Endometrial microvascular endothelial cells (primary cell): Measurements from ENCODE around the gene CABP4. TPM values are rescaled to one million over a fixed set of nuclear protein-coding genes. Genes with fewer than 3 reads are reported as not detected.
"Not testable (repeated sequence)": the region's sequence is repeated elsewhere in the genome, so short reads cannot be mapped to it uniquely, and the experiment has no call there.

ENCODE experiments used
- in situ Hi-C: cut with HindIII; loops from 2 replicates; pipeline ENCODE4 v1.10.0; 2017; ENCODE audit warnings: low sequenced_read_pairs, low pct_unique_long_range_greater_than_20kb; ENCODE audit errors: inconsistent ontology term
- total RNA-seq: library from RNA; depleted of rRNA; stranded (reverse); fragments of >200 nt; gene quantifications from one replicate; pipeline ENCODE4 v1.2.3, GENCODE V29; 2015; ENCODE audit errors: inconsistent ontology term

CABP4 gene
- total RNA-seq, 1 donor from 2014 or later, result 2.0 TPM

DNA sequence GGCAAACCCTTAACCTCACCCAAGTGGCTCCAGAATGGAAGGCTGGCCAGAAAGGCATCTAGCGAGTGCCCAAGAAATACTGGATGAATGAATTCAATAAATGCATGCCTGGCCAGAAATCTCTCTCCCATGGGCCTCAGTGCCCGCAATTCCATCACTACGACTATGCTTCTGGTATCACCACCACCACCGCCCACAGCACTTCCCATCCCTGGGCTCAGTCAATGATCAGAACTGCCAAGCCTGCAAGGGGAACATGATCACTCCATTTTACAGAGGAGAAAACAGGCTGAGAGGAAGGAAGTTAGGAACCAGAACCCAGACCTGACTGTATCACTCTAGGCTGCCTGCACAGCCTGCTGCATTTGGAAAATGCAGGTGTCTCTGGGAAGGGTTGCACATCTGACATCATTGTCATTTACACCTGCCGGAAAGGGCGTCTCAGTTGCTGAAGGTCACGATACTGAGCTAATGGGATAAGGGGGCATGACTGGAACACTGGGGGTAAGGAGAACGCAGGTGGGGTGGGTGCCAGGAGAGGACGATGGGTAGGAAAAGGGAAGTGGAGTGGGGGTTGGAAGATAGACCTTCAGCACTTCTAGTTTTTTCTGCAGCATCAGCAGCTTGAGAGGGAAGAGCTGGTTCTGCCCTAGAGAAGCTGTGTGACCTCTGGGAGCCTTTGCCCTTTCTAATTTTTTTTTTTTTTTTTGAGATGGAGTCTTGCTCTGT lies 5.9 kb upstream of the CABP4 start:
- in situ Hi-C loops, result no loop called here

DNA sequence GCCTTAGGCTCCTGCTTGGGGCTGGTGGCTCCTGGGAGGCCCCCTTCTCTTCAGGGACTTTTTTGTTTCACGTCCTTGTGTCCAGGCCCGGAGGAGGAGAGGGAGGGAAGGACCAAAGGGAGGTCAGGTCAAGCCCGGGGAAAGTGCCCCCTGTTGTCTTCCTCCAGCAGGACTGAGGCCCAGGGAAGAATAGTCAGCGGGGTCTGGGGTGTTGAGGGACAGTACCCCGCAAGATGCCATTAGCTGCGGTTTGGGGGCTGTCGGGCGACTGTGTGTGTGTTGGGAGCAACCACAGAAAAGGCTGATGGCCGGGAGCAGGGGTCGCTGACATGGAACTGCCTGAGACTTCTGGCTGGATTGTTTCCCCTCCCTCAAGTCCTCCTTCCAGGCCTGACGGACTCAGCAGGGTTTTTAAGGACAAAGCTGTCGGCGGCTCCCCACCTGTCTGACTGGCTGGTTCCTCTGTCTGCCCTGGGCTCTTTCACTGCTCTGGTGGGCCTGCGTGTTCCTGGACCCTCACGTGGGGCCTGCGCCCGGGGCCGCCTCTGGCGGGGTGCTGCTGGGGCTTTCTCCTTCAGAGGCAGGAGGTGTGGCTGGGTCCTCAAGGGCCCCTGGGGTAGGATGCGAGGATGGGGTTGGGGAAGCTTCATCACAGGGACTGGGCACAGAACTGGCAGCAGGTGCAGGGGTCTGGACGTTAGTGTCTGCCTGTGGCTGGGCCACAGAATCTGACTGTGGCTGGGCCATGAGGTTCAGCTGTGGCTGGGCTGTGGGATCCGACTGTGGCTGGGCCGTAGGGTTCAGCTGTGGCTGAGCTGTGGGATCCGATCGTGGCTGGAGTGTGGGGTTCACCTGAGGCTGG lies 4.1 kb upstream of the CABP4 start:
- in situ Hi-C loops, result no loop called here

DNA sequence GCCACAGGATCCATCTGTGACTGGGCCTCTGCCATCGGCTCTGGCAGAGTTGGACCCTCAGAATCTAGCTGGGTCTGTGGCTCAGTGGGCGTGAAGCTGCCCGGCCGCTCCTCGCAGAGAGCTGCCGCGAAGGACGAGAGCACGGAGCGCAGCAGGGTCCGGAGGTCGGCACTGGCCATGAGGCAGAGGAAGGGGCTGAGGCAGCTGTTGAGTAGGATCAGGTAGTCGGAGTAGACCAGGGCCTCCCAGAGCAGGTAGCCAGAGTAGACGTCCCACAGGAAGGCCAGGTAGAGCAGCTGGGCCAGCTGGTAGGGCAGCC lies 3.5 kb upstream of the CABP4 start:
- in situ Hi-C loops, result no loop called here

DNA sequence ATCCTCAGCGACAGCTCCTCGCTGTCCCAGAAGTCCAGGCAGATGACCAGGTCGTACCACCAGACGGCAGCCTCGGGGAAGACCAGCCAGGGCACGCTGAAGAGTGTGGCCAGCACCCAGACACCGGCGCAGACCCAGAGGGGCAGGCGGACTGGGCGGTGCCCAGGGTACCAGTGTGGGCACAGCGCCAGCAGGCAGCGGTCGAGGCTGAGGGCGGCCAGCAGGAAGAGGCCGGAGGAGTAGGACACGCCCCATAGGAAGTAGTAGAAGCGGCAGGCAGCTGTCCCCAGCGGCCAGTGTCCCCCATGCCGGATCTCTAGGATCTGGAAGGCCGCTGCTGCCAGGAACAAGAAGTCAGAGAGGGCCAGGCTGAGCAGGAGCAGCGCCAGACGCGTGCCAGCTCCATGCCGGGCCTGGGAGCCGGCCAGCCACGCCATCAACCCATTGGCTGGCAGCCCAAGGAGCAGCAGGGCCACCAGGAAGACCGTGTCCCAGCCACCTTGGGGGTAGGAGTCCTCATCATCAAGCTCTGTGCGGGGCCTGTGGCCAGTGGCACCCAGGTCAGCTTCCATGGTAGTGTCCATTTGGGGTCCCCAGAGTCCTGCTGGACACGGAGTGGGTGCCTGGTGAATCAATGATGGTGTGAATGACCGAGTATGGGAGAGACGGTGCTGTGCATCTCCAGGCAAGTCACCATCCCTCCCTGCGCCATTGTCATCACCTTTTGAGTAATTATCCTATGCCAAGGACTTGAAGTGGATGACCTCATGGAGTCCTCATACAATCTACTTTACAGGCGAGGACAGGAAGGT lies 2.8 kb upstream of the CABP4 start, which contains the start of gene GPR152:
TSS of gene GPR152 (minus strand) at position 589 of the 812 bp plus-strand sequence. CDS start at position 584, 5 bp downstream.
- in situ Hi-C loops, result no loop called here

DNA sequence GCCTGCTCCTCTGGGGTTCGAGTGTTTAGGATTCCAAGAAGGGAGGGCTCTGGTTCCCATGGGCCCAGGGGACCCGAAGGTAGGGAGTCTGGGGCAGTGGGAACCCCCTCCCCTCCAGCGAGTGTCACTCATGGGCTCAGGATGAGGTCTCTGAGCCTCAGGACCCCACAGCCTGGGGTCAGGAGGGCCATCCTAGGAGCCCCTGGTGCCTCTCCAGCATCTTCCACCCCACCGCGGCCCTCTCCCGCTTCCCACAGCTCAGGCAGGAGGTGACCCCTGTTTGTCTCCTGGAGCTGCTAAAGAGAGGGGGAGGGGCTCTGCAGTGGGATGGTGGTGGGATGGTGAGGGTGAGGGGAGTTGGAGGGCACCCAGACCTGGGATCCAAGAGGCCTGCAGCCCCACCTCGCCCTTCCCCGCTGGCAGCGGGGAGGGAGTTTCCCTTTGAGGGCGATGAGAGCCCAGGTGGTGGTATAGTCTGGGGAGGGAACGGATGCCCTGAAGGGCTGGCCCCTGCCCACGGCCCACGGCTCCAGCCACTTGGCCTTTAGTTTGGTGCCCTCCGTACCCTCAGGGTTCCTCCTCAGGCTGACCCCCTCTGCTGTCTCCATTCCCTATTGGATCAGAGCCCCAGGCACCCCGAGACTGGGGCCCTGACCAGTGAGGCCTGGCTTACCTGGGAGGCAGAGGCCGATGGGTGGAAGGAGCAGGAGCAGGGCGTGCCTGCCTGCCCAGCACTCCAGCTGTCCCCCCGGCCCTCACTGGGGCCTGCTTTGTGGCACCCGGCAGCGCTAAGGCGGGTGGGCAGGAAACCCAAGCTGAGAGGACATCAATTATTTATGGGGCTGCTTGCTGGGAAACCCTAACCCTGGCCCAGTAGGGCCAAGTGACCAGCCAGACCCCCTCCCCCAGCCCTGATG lies 1.1 kb upstream of the CABP4 start:
- in situ Hi-C loops, result no loop called here

DNA sequence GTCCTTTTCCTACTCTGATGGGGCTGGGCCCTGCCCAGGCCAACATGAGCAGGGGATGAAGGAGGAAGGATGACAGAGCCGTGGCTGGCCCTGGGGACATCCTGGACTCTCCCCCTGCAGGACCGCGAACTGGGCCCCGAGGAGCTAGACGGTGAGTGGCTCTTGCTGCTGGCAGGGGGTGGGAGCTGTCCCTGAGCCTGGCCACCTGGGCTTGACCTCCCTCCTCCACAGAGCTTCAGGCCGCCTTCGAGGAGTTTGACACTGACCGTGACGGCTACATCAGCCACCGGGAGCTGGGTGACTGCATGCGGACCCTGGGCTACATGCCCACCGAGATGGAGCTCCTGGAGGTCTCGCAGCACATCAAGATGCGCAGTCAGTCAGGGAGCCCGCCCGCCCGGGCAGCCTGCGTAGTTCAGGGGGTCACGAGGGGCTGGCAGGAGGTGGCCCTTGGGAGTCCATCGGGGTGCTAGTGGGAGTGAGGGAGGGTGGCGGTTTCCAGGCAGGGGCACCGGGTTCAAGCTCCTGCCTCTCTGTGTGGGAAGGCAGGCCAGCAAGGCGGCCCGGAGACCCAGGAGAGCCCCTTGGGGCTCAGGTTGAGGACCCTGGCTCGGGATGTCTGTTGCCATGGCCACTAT lies 1.0 kb downstream of the CABP4 start:
- in situ Hi-C loops, result no loop called here

DNA sequence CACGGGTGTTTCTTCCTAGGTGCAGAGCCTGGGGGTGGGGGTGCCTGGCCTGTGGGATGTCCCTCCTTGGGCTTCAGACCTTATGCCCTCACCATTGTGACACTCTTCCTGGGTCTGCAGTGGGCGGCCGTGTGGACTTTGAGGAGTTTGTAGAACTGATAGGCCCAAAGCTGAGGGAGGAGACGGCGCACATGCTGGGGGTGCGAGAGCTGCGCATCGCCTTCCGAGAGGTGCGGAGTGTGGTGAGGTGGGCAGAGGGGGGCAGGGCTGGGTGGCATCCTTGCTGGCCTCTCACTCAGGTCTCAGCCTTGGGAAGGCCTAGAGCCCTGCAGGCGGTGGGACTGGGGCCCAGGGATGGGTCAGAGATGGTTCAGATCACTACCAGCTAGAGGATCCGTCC lies 2.3 kb downstream of the CABP4 start:
- in situ Hi-C loops, result no loop called here

DNA sequence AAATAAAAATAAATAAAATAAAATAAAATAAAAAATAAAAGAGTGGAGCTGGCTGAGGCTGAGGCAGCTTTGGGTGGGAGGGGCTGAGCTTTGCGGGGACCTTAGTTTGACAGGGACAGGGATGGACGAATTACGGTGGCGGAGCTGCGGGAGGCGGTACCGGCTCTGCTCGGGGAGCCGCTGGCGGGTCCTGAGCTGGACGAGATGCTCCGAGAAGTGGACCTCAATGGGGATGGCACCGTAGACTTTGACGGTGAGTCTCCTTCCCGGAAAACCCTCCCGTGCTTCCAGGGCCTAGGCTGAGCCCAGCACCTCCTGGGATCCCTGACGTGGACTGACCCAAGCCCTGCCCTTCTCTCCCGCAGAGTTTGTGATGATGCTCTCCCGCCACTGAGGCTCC lies 3.1 kb downstream of the CABP4 start:
- in situ Hi-C loops, result no loop called here

DNA sequence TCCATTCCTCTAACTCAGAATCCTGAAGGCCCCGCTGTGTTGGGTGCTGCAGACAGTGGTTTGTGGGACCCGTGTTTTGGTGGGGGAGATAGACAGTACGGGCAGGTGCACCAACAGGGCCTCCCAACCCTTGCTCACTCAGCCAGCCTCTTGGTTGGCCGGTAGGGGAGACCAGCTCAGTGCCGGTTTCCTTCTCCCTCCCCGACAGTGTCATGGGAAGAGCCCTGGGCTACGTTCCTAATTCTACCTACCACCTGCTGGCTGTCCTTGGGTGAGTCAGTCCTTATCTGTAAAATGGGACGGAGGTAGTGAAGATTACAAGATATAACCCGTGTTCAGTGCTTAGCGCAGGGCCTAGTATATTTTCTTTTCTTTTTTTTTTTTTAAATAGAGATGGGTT lies 8.0 kb downstream of the CABP4 start:
- in situ Hi-C loops, result no loop called here

DNA sequence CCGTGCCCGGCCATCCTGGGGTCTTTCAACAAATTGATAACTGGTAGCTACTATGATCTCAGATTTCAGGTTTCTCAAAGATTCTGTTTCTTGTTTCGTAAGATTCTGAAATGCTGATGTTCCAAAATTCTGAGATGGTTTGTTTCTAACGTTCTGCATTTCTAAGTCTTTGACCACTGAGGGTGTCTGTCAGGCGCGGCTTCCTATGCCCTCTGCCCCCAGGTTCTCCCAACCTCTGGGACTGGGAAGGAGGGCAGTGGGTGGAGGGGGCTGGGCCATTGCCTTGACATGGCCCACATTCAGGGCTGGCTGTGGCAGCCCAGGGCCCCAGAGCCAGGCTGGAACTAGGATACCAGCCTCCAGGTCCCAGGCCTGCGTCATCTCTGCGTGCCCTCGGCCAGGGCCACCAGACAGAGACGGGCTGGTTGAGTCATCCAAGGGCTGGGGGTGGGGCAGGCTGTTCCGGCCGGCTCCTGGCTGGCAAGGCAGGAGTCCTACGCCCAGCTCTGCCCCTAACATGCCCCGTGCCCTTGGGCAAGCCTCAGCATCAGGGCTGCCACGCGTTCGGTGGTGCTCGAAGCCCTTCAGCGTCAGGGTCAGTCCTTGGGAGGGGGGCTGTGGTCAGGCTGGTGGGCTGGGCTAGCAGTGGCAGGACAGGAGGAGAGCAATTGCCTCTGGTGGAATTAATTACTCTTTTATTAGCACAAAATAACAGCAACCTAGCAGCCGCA lies 8.7 kb downstream of the CABP4 start:
- in situ Hi-C loops, result no loop called here

DNA sequence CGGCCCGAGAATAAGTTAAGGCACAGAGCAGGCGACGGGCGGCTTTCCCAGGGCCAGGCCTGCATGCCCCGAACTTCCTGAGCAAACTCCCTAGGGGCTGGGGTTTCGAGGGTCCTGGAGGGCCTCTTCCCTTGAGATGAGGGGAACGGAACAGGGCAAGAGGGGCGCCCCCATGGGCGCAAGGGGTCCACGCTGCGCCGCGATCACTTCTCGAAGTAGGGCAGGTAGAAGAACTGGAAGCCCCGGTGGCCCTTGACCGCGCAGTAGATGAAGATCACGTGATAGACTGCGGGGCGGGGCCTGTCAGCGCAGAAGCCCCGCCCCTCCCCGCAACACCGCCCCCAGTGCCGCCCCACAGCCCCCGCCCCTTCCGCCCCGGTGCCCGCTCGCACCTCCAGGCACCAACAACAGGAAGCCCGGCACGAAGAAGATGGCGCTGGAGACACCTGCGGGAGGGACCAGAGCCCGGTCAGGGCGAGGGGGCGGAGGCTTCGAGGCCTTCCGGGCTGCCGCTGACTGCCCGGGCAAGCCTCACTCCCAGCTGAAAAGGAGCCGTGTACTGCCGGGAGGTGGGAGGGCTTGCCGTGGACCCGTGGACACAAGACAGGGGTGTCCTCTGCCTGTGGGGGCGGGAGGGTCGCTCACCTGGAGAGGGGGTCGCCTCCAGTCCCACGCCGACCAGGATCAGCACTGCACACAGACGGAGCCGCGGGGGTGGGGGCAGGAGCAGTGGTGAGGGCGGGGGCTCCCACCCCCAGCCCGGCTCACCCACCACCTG lies 9.4 kb downstream of the CABP4 start:
- in situ Hi-C loops, result no loop called here

DNA sequence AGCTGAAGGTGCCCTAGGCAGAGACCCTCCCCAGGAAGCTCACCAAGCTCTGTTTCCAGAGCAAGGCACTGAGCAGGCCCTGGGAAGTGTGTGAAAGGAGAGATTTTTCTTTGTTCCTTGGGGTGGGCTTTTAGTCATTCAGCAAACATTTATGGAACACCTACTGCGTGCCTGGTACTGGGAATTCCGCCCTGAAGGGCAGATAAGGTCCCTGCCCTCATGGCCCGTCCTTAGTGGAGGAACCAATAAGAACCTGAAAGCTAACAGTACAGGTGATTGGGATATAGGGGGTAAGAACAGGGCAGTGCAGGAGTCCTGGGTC lies 10.0 kb downstream of the CABP4 start:
- in situ Hi-C loops, result no loop called here

DNA sequence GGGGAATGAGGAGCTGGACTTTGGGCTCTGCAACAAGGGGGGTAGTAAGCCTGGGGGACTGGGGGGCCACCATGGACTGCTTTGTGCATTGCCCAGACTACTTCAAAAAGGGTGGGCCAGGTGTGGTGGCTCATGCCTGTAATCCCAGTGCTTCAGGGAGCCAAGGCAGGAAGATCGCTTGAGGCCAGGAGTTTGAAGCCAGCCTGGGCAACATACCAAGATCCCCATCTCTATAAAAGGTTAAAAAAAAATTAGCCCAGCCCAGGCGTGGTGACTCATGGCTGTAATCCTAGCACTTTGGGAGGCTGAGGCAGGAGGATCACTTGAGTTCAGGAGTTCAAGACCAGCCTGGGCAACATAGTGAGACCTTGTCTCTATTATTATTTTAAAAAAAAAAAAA lies 10.4 kb downstream of the CABP4 start:
- in situ Hi-C loops, result not testable (repeated sequence)

DNA sequence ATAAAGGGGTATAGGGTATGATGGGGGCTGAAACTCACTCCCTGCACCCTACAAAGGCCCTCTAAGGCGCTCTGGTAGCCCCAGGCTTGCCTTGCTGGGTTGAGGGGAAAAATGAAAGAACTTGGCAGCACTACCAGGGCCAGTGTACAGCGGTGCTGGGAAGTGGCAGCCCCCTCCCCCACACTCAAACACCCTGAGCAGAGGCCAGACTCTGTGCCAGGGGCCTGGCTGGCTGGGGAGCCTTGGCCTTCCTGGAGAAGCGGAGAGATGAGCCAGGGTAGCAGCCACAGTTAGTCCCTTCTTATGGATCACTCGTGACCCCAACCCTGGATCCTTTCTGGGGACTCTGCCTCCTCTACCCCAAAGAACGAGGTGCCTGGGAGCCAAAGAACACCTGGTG lies 11.2 kb downstream of the CABP4 start:
- in situ Hi-C loops, result no loop called here

DNA sequence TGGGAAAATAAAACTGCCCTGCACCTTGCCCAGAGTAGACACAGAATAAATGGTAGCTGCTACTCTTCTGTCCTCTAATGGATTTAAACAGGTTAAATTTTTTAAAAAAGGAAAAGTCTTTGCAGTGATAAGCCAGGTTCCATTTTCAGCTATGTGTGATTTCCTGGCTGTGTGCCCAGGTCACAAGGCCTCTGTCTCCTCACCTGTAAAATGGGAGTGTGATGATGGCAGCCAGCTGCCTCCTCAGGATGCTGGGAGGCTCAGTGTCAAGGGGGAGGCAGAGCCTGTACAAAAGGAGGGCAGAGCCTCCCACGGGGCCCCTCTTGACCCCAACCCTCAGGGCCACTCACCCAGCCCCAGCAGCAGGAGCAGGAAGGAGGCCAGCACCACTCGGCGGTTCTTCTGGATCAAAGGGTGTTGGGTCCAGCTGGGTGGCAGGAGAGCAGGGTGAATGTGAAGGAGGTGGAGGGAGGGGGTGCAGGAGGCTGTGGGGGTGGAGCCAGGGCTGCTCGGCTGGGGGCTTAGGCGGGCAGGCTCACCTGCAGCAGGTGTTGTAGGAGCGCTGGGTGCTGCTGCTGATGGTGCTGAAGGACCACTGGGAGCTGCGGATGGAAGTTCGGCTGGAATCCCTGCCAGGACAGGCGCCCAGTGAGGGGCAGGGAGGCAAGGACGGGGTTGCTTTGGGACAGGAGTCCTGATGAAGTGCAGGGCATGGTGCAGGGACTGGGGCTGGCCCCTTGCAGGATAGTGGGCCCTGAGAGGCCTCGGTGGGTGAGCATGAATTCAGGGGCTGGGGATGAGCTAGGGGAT lies 12.0 kb downstream of the CABP4 start:
- in situ Hi-C loops, result no loop called here

DNA sequence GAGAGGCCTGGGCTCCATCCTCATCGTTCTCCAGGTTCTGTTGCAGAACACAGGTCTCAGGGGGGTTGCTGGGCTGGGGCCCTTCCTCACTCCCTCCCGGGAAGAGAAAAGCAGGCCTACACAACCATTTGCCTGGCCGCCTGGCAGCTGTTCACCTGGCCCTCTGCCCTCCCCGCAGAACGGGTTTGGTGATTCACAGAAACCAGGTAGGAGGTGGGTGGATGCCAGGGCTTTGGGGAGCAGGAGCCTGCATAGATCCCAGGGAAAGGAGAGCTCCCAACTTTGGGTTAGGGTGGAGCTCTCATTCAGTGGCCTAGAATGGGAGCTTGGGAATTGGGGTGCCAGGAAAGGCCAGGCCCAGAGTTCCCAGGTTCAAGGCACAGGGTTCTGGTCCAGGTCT lies 12.9 kb downstream of the CABP4 start:
- in situ Hi-C loops, result no loop called here
